ENCODE measurements around the gene CADM2.

CADM2 gene

DNA sequence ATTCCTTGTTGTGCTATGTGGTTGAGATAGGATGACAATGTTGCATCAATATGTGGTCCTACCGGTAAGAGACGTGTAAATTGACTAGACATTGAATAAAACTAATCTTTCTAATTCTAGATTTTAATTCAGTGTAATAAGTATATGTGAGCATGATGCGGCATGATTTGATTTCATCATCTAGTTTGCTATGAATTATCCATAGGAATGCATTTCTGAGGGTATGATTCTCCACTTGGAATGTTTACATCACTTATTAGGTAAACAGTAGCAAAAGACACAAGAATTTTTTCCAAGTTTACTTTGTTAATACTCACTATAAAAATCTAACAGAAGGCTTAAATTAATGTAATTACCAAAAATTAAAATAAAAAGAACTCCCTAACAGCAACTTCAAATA, 353.5 kb downstream of the CADM2 start:
- Mint-ChIP-seq H3K4me1 (no peaks in the 10 kb centered on the region), H3K9me3 (peaks cover 3% of the 10 kb centered on the region), H3K36me3 (ENCODE audit: low read depth) (no peaks in the 10 kb centered on the region), H3K27ac (no peak overlapping the region), H3K4me3 (no peak overlapping the region), H3K27me3 (ENCODE audit: low read depth) (no peaks in the 10 kb centered on the region)
- TF ChIP-seq, protein P1, sequence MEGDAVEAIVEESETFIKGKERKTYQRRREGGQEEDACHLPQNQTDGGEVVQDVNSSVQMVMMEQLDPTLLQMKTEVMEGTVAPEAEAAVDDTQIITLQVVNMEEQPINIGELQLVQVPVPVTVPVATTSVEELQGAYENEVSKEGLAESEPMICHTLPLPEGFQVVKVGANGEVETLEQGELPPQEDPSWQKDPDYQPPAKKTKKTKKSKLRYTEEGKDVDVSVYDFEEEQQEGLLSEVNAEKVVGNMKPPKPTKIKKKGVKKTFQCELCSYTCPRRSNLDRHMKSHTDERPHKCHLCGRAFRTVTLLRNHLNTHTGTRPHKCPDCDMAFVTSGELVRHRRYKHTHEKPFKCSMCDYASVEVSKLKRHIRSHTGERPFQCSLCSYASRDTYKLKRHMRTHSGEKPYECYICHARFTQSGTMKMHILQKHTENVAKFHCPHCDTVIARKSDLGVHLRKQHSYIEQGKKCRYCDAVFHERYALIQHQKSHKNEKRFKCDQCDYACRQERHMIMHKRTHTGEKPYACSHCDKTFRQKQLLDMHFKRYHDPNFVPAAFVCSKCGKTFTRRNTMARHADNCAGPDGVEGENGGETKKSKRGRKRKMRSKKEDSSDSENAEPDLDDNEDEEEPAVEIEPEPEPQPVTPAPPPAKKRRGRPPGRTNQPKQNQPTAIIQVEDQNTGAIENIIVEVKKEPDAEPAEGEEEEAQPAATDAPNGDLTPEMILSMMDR (IDR thresholded peaks at IDR 0.05; ENCODE audit: unreplicated experiment in 3 of 3), result no peak

DNA sequence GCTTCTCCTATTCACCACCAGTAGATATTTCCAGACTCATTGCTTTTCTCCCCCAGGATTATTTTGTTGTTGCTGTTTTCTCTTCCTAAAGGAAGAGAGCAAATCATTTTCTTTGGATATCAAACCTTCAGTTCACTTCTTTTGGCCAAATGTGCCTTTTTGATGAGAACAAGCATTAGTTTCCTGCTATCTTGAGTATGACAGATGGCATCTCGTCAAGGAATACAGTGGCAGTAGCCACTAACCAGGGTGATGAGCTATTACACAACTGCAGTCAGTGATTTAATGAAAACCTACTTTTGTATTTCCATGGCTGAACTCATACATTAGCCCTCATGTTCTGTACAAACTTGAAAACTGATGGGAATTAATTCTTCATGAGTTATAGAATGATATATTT, 354.6 kb downstream of the CADM2 start:
- H3K27ac Mint-ChIP-seq, result no peak overlapping the region
- no peaks in the 10 kb centered on the region for H3K36me3 Mint-ChIP-seq (ENCODE audit: low read depth)
- TF ChIP-seq, protein P1 (IDR thresholded peaks at IDR 0.05; ENCODE audit: unreplicated experiment in 3 of 3), result no peak
- peaks cover 3% of the 10 kb centered on the region for H3K9me3 Mint-ChIP-seq
- no peaks in the 10 kb centered on the region for H3K27me3 Mint-ChIP-seq (ENCODE audit: low read depth)
- no peak overlapping the region for H3K4me3 Mint-ChIP-seq
- H3K4me1 Mint-ChIP-seq, result no peaks in the 10 kb centered on the region

GRCh38 chr3:85316252-85316651, 357.5 kb downstream of the CADM2 start:
- TF ChIP-seq, protein P1 (IDR thresholded peaks at IDR 0.05; ENCODE audit: unreplicated experiment in 3 of 3), result no peak
- H3K4me3 Mint-ChIP-seq, result no peak overlapping the region
- no peaks in the 10 kb centered on the region for H3K4me1 Mint-ChIP-seq

GRCh38 chr3:85321892-85322291, 363.1 kb downstream of the CADM2 start:
- Mint-ChIP-seq H3K4me1 (no peaks in the 10 kb centered on the region), H3K27ac (no peak overlapping the region), H3K4me3 (no peak overlapping the region), H3K36me3 (ENCODE audit: low read depth) (no peaks in the 10 kb centered on the region), H3K9me3 (no peaks in the 10 kb centered on the region), H3K27me3 (ENCODE audit: low read depth) (no peaks in the 10 kb centered on the region)
- TF ChIP-seq, protein P1 (IDR thresholded peaks at IDR 0.05; ENCODE audit: unreplicated experiment in 3 of 3), result no peak

More at GRCh38 chr3:85316252-85316651, 357.5 kb downstream of the CADM2 start:
- H3K9me3 Mint-ChIP-seq, result peaks cover 3% of the 10 kb centered on the region
- no peaks in the 10 kb centered on the region for H3K27me3 Mint-ChIP-seq (ENCODE audit: low read depth)
- H3K27ac Mint-ChIP-seq, result no peak overlapping the region
- H3K36me3 Mint-ChIP-seq (ENCODE audit: low read depth), result no peaks in the 10 kb centered on the region

- Mint-ChIP-seq H3K36me3 (ENCODE audit: low read depth) (no peaks in the 10 kb centered on the region), H3K4me1 (no peaks in the 10 kb centered on the region), H3K27ac (no peak overlapping the region), H3K9me3 (no peaks in the 10 kb centered on the region), H3K4me3 (no peak overlapping the region), H3K27me3 (ENCODE audit: low read depth) (no peaks in the 10 kb centered on the region)
- TF ChIP-seq, protein P1 (IDR thresholded peaks at IDR 0.05; ENCODE audit: unreplicated experiment in 3 of 3), result no peak
Measured at GRCh38 chr3:85330071-85330470, 371.3 kb downstream of the CADM2 start.

DNA sequence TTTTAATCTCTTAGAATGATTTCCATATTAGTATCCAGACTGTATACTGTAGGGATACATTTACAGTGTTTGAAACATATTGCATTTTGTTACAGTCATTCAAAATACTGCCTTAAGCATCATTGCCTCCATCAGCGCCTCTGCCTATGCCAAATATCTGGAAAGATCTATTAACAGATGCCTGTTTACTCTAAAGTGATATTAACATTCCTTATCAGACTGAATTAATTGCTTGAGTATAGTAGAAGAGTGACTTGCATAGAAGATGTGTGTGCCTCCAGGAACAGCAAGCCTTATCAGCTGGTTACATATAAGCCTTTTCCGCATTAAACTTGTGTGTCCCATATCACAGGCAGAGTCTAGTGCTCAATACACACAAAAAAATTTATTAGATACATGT, 379.1 kb downstream of the CADM2 start:
- H3K9me3 Mint-ChIP-seq, result no peaks in the 10 kb centered on the region
- no peak overlapping the region for H3K27ac Mint-ChIP-seq
- no peaks in the 10 kb centered on the region for H3K36me3 Mint-ChIP-seq (ENCODE audit: low read depth)
- no peaks in the 10 kb centered on the region for H3K27me3 Mint-ChIP-seq (ENCODE audit: low read depth)
- TF ChIP-seq, protein P1 (IDR thresholded peaks at IDR 0.05; ENCODE audit: unreplicated experiment in 3 of 3), result no peak
- H3K4me3 Mint-ChIP-seq, result no peak overlapping the region
- H3K4me1 Mint-ChIP-seq, result no peaks in the 10 kb centered on the region
